Gastroesophageal sphincter (tissue), 3 donors: ENCODE measurements around the gene CNTNAP5.

Experiments
- CTCF ChIP-seq, 4 experiments: fragments of 200-600 bp in 2 of 4; fragments of 450-650 bp in 2 of 4; sonication (generic) in 1 of 4; IDR thresholded peaks; one replicate each; pipeline ENCODE4 v1.5.1; 2017 to 2019; ENCODE audit warnings: antibody characterized with exemption in 4 of 4, mild to moderate bottlenecking in 2 of 4, moderate library complexity in 2 of 4
- EP300 ChIP-seq: sonication (generic); formaldehyde crosslinking; IDR thresholded peaks from one replicate; pipeline ENCODE4 v1.6.1; 2017; ENCODE audit warnings: antibody characterized with exemption, mild to moderate bottlenecking
- POLR2A ChIP-seq, 2 donors: fragments of 450-650 bp; IDR thresholded peaks; one replicate each; pipeline ENCODE4 v1.6.1; 2017; ENCODE audit warnings: antibody characterized with exemption in 2 of 2, mild to moderate bottlenecking in 2 of 2, moderate library complexity in 1 of 2
- POLR2AphosphoS5 ChIP-seq: sonication (generic); formaldehyde crosslinking; IDR thresholded peaks from one replicate; pipeline ENCODE4 v1.6.1; 2017; ENCODE audit warnings: antibody characterized with exemption

GRCh38 chr2:124327303-124327702, 302.2 kb downstream of the CNTNAP5 start:
- TF ChIP-seq CTCF (IDR thresholded peaks at IDR 0.05) (no peak), POLR2A (IDR thresholded peaks at IDR 0.05) (no peak), POLR2AphosphoS5 (no peak), EP300 (no peak)
